AG04450 (cell line): ENCODE data around the gene PDILT. TPM values are rescaled to one million over a fixed set of nuclear protein-coding genes. Genes with fewer than 3 reads are reported as not detected.

Experiments used
- CTCF ChIA-PET: fragments of 300-600, 350-600 bp; formaldehyde crosslinking; extraction: SDS; loops from one replicate; lab custom pipeline; 2022; ENCODE audit warnings: antibody characterized with exemption, inconsistent platforms; lab: Charles Lee
- POLR2A ChIA-PET: fragments of 350-600 bp; formaldehyde crosslinking; extraction: SDS; loops from one replicate; lab custom pipeline; 2021; ENCODE audit warnings: antibody characterized with exemption, inconsistent platforms; lab: Yijun Ruan, JAX
- DNase-seq: peaks from one replicate; pipeline ENCODE4 v3.0.0-alpha.2; 2011; ENCODE audit warnings: low read depth, low spot score
- H3K27ac ChIP-seq: one replicate; pipeline ENCODE4 v1.5.1; 2012; ENCODE audit warnings: low read depth, low read length, control low read depth
- H3K27me3 ChIP-seq: one replicate; pipeline ENCODE4 v1.6.0; 2012; ENCODE audit warnings: low read length; ENCODE audit not compliant: control insufficient read depth, insufficient read depth
- H3K4me3 ChIP-seq: 2 replicates; pipeline ENCODE4 v1.5.1; 2011; ENCODE audit warnings: mild to moderate bottlenecking, low read depth, low read length, control low read depth
- H3K9me3 ChIP-seq: 2 replicates; pipeline ENCODE4 v1.5.1; 2012; ENCODE audit warnings: low read length; ENCODE audit not compliant: control insufficient read depth, insufficient read depth
- CTCF ChIP-seq: IDR thresholded peaks from 2 replicates; pipeline ENCODE4 v1.5.1; 2011; ENCODE audit warnings: low read depth, low read length, control low read depth, inconsistent platforms
- polyA plus RNA-seq: library from polyadenylated mRNA; depleted of rRNA; stranded (reverse); fragments of >200 nt; gene quantifications from 2 replicates; pipeline ENCODE4 v1.2.3, GENCODE V29; 2011

Gene PDILT
- polyA plus RNA-seq, 1 experiment: not detected

- Histone ChIP-seq H3K27me3 (no peaks in the 10 kb centered on the region), H3K9me3 (peaks cover 4% of the 10 kb centered on the region), H3K27ac (no peak overlapping the region), H3K4me3 (no peak overlapping the region)
- DNase-seq: no peak
- no peak for TF ChIP-seq CTCF
- ChIA-PET POLR2A (no interaction called here), CTCF (interaction anchor here (1.0 to 2.1 kb wide), 2 partner anchors 22 to 456 kb away, joined by 5 to 7 read pairs; no protein-coding TSS in a partner anchor)
These were observed 41.3 kb downstream of the PDILT start for GRCh38 chr16:20363191-20363590.

GRCh38 chr16:20359997-20360396 lies 44.5 kb downstream of the PDILT start:
- no peak for TF ChIP-seq CTCF
- no peak for DNase-seq
- H3K9me3 ChIP-seq: peaks cover 8% of the 10 kb centered on the region
- H3K27ac ChIP-seq: no peak overlapping the region
- no peaks in the 10 kb centered on the region for H3K27me3 ChIP-seq
- CTCF ChIA-PET: no interaction called here
- H3K4me3 ChIP-seq: no peak overlapping the region
- POLR2A ChIA-PET: no interaction called here

- no peak overlapping the region for H3K4me3 ChIP-seq
- TF ChIP-seq CTCF: no peak
- ChIA-PET POLR2A (no interaction called here), CTCF (no interaction called here)
- H3K27ac ChIP-seq: no peak overlapping the region
- peaks cover 4% of the 10 kb centered on the region for H3K9me3 ChIP-seq
- no peak for DNase-seq
- no peaks in the 10 kb centered on the region for H3K27me3 ChIP-seq
These were observed 49.3 kb downstream of the PDILT start for GRCh38 chr16:20355114-20355782.

- H3K27ac ChIP-seq: no peak overlapping the region
- H3K4me3 ChIP-seq: no peak overlapping the region
- no peak for TF ChIP-seq CTCF
- CTCF ChIA-PET: no interaction called here
- POLR2A ChIA-PET: no interaction called here
- peaks cover 15% of the 10 kb centered on the region for H3K9me3 ChIP-seq
- DNase-seq: no peak
- no peaks in the 10 kb centered on the region for H3K27me3 ChIP-seq
These were observed 51.2 kb downstream of the PDILT start for GRCh38 chr16:20353379-20353778.

- peaks cover 22% of the 10 kb centered on the region for H3K9me3 ChIP-seq
- TF ChIP-seq CTCF: no peak
- CTCF ChIA-PET: no interaction called here
- H3K27me3 ChIP-seq: no peaks in the 10 kb centered on the region
- no peak for DNase-seq
- no peak within 1 kb of the TSS for H3K4me3 ChIP-seq
- POLR2A ChIA-PET: no interaction called here
- no peak within 1 kb of the TSS for H3K27ac ChIP-seq
These were observed 51.9 kb downstream of the PDILT start, which contains the start of gene UMOD for GRCh38 chr16:20352615-20353014. Gene UMOD, minus strand, starts transcription at chr16:20352715. Its CDS starts 1,978 bp downstream, at chr16:20350737.
